ENCODE data around the gene TWF2.
A peak's percentile ranks its signal among the peaks of the same experiment; 100 is the strongest.

Gene TWF2

DNA sequence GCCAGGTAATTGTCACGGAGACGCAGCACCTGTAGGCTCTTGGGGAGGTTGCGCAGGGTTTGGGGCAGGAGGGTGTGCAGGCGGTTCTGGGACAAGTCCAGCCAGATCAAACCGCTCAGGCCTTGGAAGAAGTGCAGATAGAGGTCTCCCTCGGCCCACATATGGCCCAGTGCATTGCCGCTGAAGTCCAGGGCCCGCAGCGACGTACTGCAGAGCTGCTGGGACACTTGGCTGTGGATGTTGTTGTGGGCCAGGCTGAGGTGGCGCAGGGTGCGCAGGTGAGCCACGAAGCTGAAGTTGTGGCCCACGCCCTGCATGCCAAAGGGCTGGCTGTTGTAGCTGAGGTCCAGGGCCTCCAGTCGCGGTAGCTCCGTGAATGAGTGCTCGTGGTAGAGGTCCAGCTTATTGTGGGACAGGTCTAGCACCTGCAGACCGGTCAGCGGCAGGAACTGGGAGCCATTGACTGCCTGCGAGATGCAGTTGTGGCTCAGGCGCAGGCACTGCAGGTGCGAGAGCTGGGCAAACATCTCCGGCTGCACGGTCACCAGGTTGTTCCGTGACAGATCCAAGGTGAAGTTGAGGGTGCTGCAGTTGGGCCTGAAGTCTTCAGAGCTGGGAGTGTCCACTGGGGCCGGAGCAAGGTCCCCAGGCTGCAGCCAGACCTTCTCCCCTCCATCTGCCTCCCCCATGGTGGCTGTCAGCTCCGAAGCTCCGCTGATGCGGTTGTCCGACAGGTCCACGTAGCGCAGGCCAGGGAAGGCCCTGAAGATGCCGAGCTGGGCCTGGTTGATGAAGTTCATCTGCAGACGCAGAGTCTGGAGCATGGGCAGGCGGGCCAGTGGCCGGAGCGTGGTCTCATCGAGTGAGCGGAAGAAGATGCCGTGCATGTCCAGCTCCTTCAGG lies 16.4 kb downstream of the TWF2 start:
- DNase-seq (ENCODE audit: low spot score): no peak

GRCh38 chr3:52221563-52222318 lies 17.2 kb downstream of the TWF2 start:
- DNase-seq (ENCODE audit: low spot score): no peak

DNA sequence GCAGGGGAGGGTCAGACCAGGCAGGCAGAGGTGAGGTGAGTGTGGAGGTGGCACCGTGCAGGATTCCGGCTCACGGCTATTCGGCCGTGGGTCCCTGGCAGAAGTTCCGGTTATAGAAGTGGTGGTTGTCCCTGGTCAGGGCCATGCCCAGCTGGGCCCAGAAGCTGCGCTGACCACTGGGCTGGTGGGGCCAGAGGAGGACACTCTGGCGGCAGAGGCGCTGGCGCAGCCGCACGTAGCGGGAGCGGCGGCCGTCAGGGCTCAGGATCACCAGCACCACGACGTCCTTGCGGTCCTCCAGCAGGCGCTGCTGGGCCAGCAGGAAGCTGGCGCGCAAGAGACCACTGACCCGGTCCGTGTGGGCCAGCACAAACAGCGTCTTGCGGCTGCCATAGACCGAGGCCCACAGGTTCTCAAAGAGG lies 17.8 kb downstream of the TWF2 start:
- no peak for DNase-seq (ENCODE audit: low spot score)

DNA sequence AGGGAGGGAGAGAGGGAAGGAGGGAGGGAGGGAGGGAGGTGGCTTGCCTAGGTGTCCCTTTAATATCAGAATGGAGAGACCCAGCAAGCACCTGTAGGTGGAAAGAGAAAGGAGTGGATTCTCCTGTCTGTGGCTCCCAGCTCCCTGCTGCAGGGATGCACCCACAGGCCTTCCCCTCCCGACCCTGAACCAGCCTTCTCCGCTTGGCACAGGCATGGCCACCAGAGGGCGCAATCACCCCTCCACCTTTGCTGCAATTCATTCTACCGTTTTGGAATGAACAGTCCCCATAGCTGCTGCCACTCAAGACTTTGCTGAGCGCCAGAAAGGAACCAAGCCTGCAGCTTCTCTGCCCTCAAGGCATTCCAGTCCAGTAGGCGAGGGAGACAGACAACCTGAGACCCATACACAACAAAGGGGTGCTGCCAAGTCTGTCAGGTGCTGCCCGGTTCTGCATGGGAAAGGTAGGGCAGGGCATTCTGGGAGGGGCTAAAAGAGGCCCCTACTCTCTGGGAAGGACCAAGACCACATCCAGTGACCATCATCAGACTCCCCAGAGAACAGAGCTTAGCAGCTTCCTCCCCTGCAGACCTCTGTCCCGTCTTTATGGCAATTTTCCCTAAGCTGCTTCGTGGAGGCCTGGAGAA lies 18.5 kb downstream of the TWF2 start:
- peak; percentile 88 for DNase-seq (ENCODE audit: low spot score)

DNA sequence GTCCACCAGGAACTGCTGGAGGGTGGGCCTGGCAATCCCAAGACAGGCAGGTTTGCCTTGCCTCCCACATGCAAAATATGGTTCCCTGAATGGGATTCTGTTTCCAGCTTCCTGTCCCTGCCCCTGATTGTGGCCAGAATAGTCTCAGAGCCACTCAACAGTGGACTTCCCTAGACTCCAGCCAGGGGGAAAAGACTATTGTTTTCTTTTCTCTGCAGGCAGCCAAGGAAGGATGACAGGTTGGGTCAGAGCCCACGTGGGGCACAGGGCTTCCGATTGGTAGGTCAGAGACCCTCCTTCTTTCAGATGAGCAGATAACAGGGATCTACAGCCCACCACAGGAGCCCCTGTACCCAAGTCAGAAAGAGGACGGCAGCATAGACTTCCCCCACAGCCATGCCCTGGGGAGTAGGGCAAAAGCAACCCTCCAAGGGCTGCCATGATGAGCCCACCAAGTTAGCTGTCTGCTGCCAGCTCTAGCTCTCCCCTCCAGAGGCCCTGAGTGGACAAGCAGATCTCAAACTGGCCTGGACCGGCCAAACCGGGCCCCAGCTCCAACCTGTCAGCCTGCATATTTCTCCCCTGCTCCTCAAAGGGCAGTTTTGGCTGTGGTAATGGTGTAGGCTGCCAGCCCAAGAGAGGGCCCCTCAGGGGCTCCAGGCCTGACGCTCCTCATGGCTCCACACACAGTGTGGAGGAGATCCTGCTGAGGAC lies 19.9 kb downstream of the TWF2 start:
- DNase-seq (ENCODE audit: low spot score): no peak

DNA sequence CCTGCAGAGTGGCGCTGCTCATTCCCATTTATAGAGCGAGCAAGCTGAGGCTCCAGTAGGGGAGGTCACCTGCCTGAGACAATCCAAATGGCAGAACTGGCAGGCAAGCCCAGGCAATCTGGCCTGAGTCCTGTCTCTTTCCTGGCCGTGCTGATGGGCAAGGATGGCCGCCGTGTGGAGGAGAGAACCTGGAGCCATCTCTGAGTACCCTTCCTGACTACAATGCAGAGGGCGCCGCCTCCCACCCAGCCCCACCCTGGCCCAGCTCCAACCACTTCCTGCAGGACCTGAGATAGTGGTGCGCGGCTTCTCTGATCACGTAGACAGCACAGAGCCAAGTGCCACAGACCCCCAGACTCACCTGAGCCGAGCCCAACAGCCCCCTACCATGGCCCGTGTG lies 20.5 kb downstream of the TWF2 start:
- no peak for DNase-seq (ENCODE audit: low spot score)

DNA sequence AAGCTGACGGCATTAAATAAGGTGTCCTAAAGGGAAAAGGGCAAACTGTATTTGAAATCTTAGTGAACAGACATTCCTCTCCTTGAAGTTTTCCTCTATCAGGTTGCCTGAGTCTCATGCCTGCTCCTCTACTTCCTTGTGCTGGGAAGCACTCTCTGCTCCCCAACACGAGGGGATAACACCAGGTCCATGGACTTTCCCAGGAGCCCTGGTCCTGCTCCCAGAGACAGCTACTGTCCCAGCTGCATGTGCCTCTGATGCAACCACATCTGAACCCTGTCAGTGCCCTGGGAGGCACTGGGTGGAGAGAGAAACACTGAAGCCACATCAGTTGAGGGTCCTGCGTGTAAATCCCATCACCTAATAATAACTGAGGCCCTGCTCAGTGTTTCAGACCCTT lies 20.9 kb downstream of the TWF2 start:
- no peak for DNase-seq (ENCODE audit: low spot score)

DNA sequence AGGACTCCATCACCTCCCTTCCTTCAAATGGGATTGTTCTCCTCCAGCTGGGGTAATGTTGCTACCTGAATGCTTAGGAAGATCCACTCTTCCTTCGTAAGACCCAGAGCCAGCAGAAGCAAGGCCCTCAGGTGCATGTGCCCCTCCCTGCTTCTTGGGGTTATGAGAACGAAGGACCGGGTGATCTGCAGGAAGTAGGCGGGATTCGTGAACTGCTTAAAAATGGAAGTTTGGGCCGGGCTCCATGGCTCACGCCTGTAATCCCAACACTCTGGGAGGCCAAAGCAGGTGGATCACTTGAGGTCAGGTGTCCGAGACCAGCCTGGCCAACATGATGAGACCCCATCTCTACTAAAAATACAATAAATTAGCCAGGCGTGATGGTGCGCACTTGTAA lies 21.6 kb downstream of the TWF2 start:
- no peak for DNase-seq (ENCODE audit: low spot score)

DNA sequence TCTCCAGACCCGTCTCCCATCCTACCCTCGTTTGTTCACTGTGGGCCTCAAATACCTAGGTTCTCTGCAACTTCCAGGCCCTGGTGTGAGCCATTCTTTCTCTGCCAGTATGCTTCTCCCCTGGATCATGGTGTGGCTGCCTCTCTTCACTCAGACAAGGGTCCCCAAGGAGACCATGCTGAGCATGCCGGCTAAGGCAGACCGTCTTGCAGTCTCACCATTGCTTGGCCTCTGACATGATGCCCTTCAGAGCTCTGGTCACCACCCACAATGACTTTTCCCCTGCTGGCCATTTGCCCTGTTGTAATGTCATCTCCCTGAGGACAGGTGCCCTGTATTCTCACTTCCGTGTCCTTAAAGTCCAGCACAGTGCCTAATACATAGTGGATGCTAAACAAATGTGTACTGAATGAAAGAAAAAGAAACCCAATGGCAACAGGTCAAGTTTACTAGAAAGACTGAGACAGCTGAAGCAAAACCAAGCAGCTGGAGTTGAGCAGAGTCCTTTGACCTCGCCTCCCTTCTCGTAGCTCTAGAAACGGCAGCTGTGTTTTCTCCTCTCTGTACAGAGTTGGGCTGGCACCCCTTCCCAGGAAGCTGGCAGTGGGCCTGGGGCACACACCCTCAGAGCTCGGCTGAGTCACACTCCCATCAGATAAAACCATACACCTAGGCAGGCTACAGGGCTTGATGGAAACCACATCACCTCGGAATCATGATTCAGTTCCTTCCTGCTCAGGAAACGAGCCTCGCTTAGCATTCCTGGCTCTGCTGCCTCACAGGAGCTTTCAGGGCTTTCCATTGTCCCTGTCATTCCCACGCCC lies 22.2 kb downstream of the TWF2 start:
- DNase-seq (ENCODE audit: low spot score): peak; percentile 75

- DNase-seq (ENCODE audit: low spot score): no peak
These were observed 23.6 kb downstream of the TWF2 start for GRCh38 chr3:52215351-52215750.

DNA sequence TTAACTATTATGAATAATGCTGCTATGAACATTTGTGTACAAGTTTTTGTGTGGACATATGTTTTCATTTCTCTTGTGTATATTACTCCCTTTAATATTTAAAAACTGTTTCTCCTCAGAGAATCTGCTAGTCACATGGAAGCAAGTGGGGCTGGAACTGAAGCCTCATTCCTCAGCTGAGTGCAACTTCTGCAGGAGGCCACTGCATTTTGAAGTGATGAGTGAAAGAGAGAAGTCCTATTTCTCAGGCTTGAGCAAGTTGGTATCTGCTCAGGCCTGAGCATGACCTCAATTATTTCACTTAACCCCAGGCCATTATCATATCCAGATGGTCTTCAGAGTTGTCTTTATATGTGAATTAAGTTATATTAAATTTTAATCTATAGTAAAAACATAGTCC lies 25.1 kb downstream of the TWF2 start:
- DNase-seq (ENCODE audit: low spot score): peak; percentile 48

GRCh38 chr3:52213005-52213404 lies 26.0 kb downstream of the TWF2 start:
- DNase-seq (ENCODE audit: low spot score): no peak

GRCh38 chr3:52211268-52211891 lies 27.6 kb downstream of the TWF2 start:
- DNase-seq (ENCODE audit: low spot score): no peak

GRCh38 chr3:52210550-52211046 lies 28.4 kb downstream of the TWF2 start:
- DNase-seq (ENCODE audit: low spot score): no peak

GRCh38 chr3:52210037-52210436 lies 28.9 kb downstream of the TWF2 start:
- no peak for DNase-seq (ENCODE audit: low spot score)

DNA sequence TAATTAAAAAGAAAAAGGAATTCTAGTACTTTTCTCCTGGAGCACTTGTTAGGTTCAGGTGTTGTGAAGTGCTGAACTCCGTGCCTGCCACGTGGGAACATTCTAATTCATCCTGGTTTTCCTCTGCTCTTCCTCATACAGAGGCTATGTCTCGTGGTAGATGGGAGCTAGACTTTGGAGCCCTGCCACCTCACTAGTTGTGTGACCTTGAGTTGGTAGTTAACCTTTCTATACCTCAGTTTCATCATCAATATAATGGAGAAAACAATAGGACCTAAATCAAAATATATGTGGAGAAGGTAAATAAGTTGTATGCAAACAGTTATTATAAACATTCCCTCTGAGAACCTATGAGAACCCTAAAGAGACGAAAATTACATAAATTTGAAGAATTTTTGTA lies 30.4 kb downstream of the TWF2 start:
- no peak for DNase-seq (ENCODE audit: low spot score)

GRCh38 chr3:52205727-52206372 lies 33.1 kb downstream of the TWF2 start:
- DNase-seq (ENCODE audit: low spot score): no peak

DNA sequence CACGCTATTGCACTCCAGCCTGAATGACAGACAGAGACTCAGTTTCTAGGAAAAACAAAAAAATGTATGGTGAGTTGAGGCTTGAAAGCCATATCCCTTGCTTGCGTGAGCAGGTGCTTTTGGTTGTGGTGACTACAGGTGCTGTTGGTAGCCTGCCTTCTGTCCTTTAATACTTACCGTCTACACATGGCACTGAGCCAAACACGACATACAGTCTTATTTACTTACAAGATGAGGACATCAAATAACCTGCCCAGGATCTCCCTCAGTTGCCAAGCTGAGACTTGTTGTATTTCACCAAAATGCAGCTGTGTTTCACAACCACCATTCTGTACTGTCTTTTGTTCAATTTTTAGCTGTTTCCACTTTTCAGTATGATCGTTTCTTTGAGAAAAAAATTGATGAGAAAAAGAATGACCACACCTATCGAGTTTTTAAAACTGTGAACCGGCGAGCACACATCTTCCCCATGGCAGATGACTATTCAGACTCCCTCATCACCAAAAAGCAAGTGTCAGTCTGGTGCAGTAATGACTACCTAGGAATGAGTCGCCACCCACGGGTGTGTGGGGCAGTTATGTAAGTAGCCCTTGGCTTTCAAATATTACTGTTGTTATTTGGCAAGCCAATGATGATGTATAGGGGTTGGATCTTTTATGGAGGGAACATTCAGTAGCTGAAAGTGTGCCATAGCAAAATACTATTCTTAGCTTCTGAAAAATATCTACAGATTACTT lies 34.5 kb downstream of the TWF2 start:
- DNase-seq (ENCODE audit: low spot score): no peak

DNA sequence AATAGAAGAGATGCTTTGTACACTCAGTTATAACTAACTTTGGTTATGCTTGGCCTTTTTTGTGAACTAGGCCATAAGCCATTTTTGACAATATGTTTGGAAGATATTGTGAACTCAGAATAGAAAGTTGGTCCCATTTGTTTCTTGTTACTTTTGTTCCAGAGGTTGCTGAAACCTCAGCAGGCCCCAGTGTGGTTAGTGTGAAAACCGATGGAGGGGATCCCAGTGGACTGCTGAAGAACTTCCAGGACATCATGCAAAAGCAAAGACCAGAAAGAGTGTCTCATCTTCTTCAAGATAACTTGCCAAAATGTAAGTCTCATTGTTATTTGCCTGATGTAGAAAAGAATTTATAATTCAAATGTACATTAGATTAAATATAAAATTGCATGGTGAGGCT lies 35.3 kb downstream of the TWF2 start:
- no peak for DNase-seq (ENCODE audit: low spot score)
